ENCODE measurements around the gene ERVV-1. TPM values are rescaled to one million over a fixed set of nuclear protein-coding genes. Genes with fewer than 3 reads are reported as not detected.

ERVV-1 gene
- polyA plus RNA-seq, 1 experiment = not detected

- Histone ChIP-seq H3K36me3 (ENCODE audit: control insufficient read depth, insufficient read depth, low read length) (no peaks in the 10 kb centered on the region), H3K4me3 (ENCODE audit: low read depth, low read length) (no peak overlapping the region), H3K27me3 (ENCODE audit: control insufficient read depth, insufficient read depth, low read length) (no peaks in the 10 kb centered on the region)
- no peak for TF ChIP-seq CTCF (IDR thresholded peaks at IDR 0.05; ENCODE audit: insufficient read depth, low read depth, low read length)
- ChIA-PET POLR2A (no interaction called here), CTCF (interaction anchor here (1.7 kb wide), 1 partner anchor 87 kb away, joined by 3 read pairs; no protein-coding TSS in a partner anchor)
- DNase-seq (ENCODE audit: low read depth) = no peak
These were observed 25.2 kb upstream of the ERVV-1 start for GRCh38 chr19:52988506-52988905.

- no peak for DNase-seq (ENCODE audit: low read depth)
These were observed 22.8 kb upstream of the ERVV-1 start for GRCh38 chr19:52990759-52991418.

GRCh38 chr19:52991484-52991883 is 22.2 kb upstream of the ERVV-1 start:
- no peak overlapping the region for H3K4me3 ChIP-seq (ENCODE audit: low read depth, low read length)
- CTCF ChIA-PET = no interaction called here
- POLR2A ChIA-PET = no interaction called here
- H3K27me3 ChIP-seq (ENCODE audit: control insufficient read depth, insufficient read depth, low read length) = no peaks in the 10 kb centered on the region
- TF ChIP-seq CTCF (IDR thresholded peaks at IDR 0.05; ENCODE audit: insufficient read depth, low read depth, low read length) = no peak
- peak; percentile 4 for DNase-seq (ENCODE audit: low read depth)
- no peaks in the 10 kb centered on the region for H3K36me3 ChIP-seq (ENCODE audit: control insufficient read depth, insufficient read depth, low read length)

More at GRCh38 chr19:52990759-52991418, 22.8 kb upstream of the ERVV-1 start:
- no peaks in the 10 kb centered on the region for H3K27me3 ChIP-seq (ENCODE audit: control insufficient read depth, insufficient read depth, low read length)
- TF ChIP-seq CTCF (IDR thresholded peaks at IDR 0.05; ENCODE audit: insufficient read depth, low read depth, low read length) = no peak
- CTCF ChIA-PET = no interaction called here
- H3K4me3 ChIP-seq (ENCODE audit: low read depth, low read length) = no peak overlapping the region
- H3K36me3 ChIP-seq (ENCODE audit: control insufficient read depth, insufficient read depth, low read length) = no peaks in the 10 kb centered on the region
- POLR2A ChIA-PET = no interaction called here

- DNase-seq (ENCODE audit: low read depth) = no peak
- POLR2A ChIA-PET = no interaction called here
These were observed 21.4 kb upstream of the ERVV-1 start for GRCh38 chr19:52992109-52993004.

More at GRCh38 chr19:52992109-52993004, 21.4 kb upstream of the ERVV-1 start:
- no peaks in the 10 kb centered on the region for H3K36me3 ChIP-seq (ENCODE audit: control insufficient read depth, insufficient read depth, low read length)
- H3K4me3 ChIP-seq (ENCODE audit: low read depth, low read length) = peak overlapping the region; percentile 53
- CTCF ChIA-PET = no interaction called here
- H3K27me3 ChIP-seq (ENCODE audit: control insufficient read depth, insufficient read depth, low read length) = no peaks in the 10 kb centered on the region
- TF ChIP-seq CTCF (IDR thresholded peaks at IDR 0.05; ENCODE audit: insufficient read depth, low read depth, low read length) = no peak
